ENCODE measurements around the gene ARID1B.

GRCh38 chr6:157128235-157128775, 351.1 kb downstream of the ARID1B start:
- TF ChIP-seq CTCF (IDR thresholded peaks at IDR 0.05; ENCODE audit: low read length) (no peak), EZH2 (IDR thresholded peaks at IDR 0.05; ENCODE audit: borderline replicate concordance, low read length) (no peak)

Measured in OCI-LY1 (cell line).